GM12891 (cell line): Measurements from ENCODE around the gene DGAT2.

Experiments used
- DNase-seq: peaks from one replicate; pipeline ENCODE4 v3.0.0; 2011; ENCODE audit warnings: low spot score; ENCODE audit not compliant: insufficient read length
- FAIRE-seq: peaks from 2 replicates; lab custom pipeline; 2011; peaks lifted over from hg19 to GRCh38; lab: Jason Lieb, UNC
- PAX5 ChIP-seq: IDR thresholded peaks from 2 replicates; pipeline ENCODE4 v1.6.1; 2011; ENCODE audit warnings: low read length, moderate library complexity, mild to moderate bottlenecking; ENCODE audit not compliant: insufficient read depth, severe bottlenecking
- POLR2A ChIP-seq: IDR thresholded peaks from 2 replicates; pipeline ENCODE4 v1.6.1; 2011; ENCODE audit warnings: low read depth, low read length, control low read depth
- POLR2AphosphoS5 ChIP-seq: IDR thresholded peaks from 2 replicates; pipeline ENCODE4 v1.6.1; 2011; ENCODE audit warnings: low read depth, low read length, control low read depth
- POU2F2 ChIP-seq: IDR thresholded peaks from 2 replicates; pipeline ENCODE4 v1.6.1; 2011; ENCODE audit warnings: low read depth, mild to moderate bottlenecking, control low read depth, low read length, moderate library complexity
- SPI1 ChIP-seq: IDR thresholded peaks from 2 replicates; pipeline ENCODE4 v1.6.1; 2011; ENCODE audit warnings: low read depth, low read length, control low read depth
- TAF1 ChIP-seq: IDR thresholded peaks from 2 replicates; pipeline ENCODE4 v1.6.1; 2011; ENCODE audit warnings: low read depth, low read length, control low read depth

DGAT2 gene

GRCh38 chr11:75757651-75758050 lies 10.9 kb upstream of the DGAT2 start:
- DNase-seq (no peak), FAIRE-seq (no peak)
- TF ChIP-seq POU2F2 = no peak
- TF ChIP-seq PAX5 = no peak
- no peak for TF ChIP-seq POLR2AphosphoS5

DNA sequence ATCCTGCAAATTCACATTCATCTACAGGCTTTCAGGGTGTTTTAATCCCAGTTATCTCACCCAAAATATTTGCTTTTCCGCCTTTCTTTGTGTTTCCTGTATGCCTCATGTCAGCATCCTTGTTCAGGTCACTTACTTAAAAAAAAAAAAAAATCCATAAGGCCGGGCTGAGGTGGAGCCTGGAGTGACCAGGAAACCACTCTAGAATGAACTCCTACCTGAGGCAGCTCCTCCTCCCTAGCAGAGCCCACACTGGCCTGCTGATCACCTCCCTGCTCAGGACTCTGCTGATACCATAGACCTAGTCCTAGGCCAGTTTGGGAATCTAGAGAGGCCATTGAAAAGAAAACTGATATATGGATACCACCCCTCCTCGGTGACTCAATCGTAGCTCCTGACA lies 8.7 kb upstream of the DGAT2 start:
- no peak for TF ChIP-seq POLR2A
- no peak for TF ChIP-seq SPI1
- FAIRE-seq (no peak), DNase-seq (no peak)

GRCh38 chr11:75760243-75760642 lies 8.3 kb upstream of the DGAT2 start:
- DNase-seq (no peak), FAIRE-seq (no peak)
- TF ChIP-seq POU2F2 (no peak), SPI1 (no peak), PAX5 (no peak), TAF1 (no peak), POLR2A (no peak), POLR2AphosphoS5 (no peak)

GRCh38 chr11:75760710-75761493 lies 7.7 kb upstream of the DGAT2 start:
- FAIRE-seq = no peak

DNA sequence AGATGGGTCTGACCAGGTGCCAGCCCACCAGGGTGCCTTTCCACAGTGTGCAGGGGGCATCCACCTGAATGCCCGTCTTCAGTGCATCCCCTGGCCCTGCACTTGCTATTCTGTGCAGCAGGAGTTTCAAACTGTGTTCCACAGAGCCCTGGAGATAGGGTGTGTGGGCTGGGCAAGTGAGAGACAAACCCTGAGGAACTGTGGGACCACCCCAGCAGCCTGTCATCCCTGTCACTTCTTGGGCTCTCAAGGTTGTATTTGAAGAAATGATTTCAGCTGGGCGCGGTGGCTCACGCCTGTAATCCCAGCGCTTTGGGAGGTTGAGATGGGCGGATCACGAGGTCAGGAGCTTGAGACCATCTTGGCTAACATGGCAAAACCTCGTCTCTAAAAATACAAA lies 6.4 kb upstream of the DGAT2 start:
- DNase-seq (no peak), FAIRE-seq (no peak)
- TF ChIP-seq POU2F2 = no peak
- no peak for TF ChIP-seq POLR2A
- no peak for TF ChIP-seq PAX5
- TF ChIP-seq TAF1 = no peak
- TF ChIP-seq POLR2AphosphoS5 = no peak
- TF ChIP-seq SPI1 = no peak

More at GRCh38 chr11:75760710-75761493, 7.7 kb upstream of the DGAT2 start:
- TF ChIP-seq SPI1 (no peak), PAX5 (no peak), POLR2AphosphoS5 (no peak), TAF1 (no peak)
- DNase-seq = no peak

GRCh38 chr11:75762885-75763284 lies 5.7 kb upstream of the DGAT2 start:
- TF ChIP-seq TAF1 (no peak), POLR2AphosphoS5 (no peak), POU2F2 (no peak), SPI1 (no peak), PAX5 (no peak), POLR2A (no peak)
- FAIRE-seq (no peak), DNase-seq (no peak)

GRCh38 chr11:75763846-75764245 lies 4.7 kb upstream of the DGAT2 start:
- no peak for TF ChIP-seq POLR2A
- FAIRE-seq = no peak
- no peak for DNase-seq

GRCh38 chr11:75765116-75765515 lies 3.5 kb upstream of the DGAT2 start:
- no peak for TF ChIP-seq POLR2A
- no peak for TF ChIP-seq POU2F2
- no peak for TF ChIP-seq POLR2AphosphoS5
- TF ChIP-seq SPI1 = no peak
- TF ChIP-seq PAX5 = no peak
- FAIRE-seq (no peak), DNase-seq (no peak)

GRCh38 chr11:75766443-75767227 lies 1.9 kb upstream of the DGAT2 start:
- DNase-seq (no peak), FAIRE-seq (no peak)
- TF ChIP-seq POU2F2 (no peak), POLR2A (no peak), PAX5 (no peak), TAF1 (no peak), POLR2AphosphoS5 (no peak)

GRCh38 chr11:75767228-75767572 lies 1.4 kb upstream of the DGAT2 start:
- FAIRE-seq (no peak), DNase-seq (no peak)
- TF ChIP-seq POLR2A = no peak
- TF ChIP-seq TAF1 = no peak
- no peak for TF ChIP-seq SPI1

DNA sequence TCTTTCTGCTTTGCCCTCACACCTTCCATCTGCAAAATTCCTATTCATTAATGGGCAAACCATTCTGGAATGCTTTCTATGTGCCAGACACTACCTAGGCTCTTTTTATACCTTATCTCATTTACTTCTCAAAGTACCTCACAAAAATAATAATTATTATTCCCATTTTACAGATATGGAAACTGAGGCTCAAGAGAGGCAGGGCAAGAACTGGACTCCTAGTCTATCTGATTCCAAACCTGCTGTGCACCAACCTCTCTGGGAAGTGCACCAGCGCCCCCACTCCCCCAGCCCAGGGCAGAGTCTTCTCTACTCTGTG lies 826 bp upstream of the DGAT2 start:
- FAIRE-seq = no peak

More for the DNA sequence above, 826 bp upstream of the DGAT2 start:
- DNase-seq = no peak
- TF ChIP-seq TAF1 = no peak
- TF ChIP-seq PAX5 = no peak
- no peak for TF ChIP-seq POLR2AphosphoS5
- no peak for TF ChIP-seq POLR2A
- no peak for TF ChIP-seq SPI1
- TF ChIP-seq POU2F2 = no peak
